H1 (cell line): ENCODE results near the gene TECTB. TPM values are rescaled to one million over a fixed set of nuclear protein-coding genes. Genes with fewer than 3 reads are reported as not detected.

Experiments
- MAFK ChIP-seq: IDR thresholded peaks from 2 replicates; pipeline ENCODE4 v1.6.1; 2012; ENCODE audit warnings: low read depth, mild to moderate bottlenecking, improper control_type of control experiment, low read length
- SUZ12 ChIP-seq: fragments of 200-600 bp; sonication (generic); IDR thresholded peaks from 2 replicates; pipeline ENCODE4 v1.6.1; 2012; ENCODE audit warnings: mild to moderate bottlenecking, inconsistent platforms, low read length, moderate library complexity, mixed read lengths
- polyA plus RNA-seq, 7 experiments: library from polyadenylated mRNA; depleted of rRNA in 3 of 7; stranded (reverse) in 5 of 7; unstranded in 2 of 7; fragments of >200 nt in 5 of 7; fragments of 200-250 nt in 2 of 7; gene quantifications; 1 replicate in 5 of 7; 2 replicates in 1 of 7; 4 replicates in 1 of 7; pipeline versions ENCODE4 v1.2.1 to v1.2.3, GENCODE V29; 2011 to 2013; ENCODE audit warnings: missing spikeins in 2 of 7, mixed read lengths in 2 of 7
- total RNA-seq: library from RNA; stranded (reverse); fragmentation: NEBNext Ultra II Directional; extraction: Animal tissue kit (Norgen Biotek cat#: 25700); gene quantifications from 2 replicates; pipeline ENCODE4 v1.2.1, GENCODE V29; 2021

Gene TECTB
- total and polyA plus RNA-seq, 2 of the 8 experiments (the other 6 are each of a cell fraction or from before 2014, with no cell fraction given) = not detected

- TF ChIP-seq SUZ12 = no peak
- TF ChIP-seq MAFK = no peak
These were observed 7.5 kb upstream of the TECTB start (continued) for GRCh38 chr10:112275512-112276245.
